ENCODE data around the gene UPP2. TPM values are rescaled to one million over a fixed set of nuclear protein-coding genes. Genes with fewer than 3 reads are reported as not detected.

Gene UPP2
- total and polyA plus RNA-seq, 5 donors from 2014 or later, result not detected

DNA sequence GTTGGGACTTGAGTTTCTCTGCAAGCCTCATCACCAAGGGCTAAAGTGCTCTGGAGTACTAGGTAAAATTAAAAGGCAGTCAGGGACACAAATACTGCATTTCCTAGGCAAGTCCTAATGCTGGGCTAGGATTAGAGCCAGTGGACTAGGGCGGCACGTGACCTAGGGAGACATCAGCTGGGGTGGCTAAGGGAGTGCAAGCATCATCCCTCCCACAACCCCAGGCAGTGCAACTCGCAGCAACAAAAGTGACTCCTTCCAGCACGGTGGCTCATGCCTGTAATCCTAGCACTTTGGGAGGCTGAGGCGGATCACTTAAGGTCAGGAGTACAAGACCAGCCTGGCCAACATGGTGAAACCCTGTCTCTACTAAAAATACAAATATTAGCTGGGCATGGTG is 30.7 kb upstream of the UPP2 start:
- H3K36me3 ChIP-seq (ENCODE audit: control insufficient read depth, insufficient read depth, low read length), result no peaks in the 10 kb centered on the region
- H3K4me1 ChIP-seq (ENCODE audit: control insufficient read depth, insufficient read depth, low read length, poor library complexity, severe bottlenecking), result no peaks in the 10 kb centered on the region
- no peaks in the 10 kb centered on the region for H3K9me3 ChIP-seq (ENCODE audit: control insufficient read depth in 2 of 2, low read length in 2 of 2)
- no peak overlapping the region for H3K27ac ChIP-seq (ENCODE audit: insufficient read depth, low read length, poor library complexity, severe bottlenecking)
- Mint-ChIP-seq H3K4me3 (no peak overlapping the region), H3K4me1 (no peaks in the 10 kb centered on the region), H3K27ac (no peak overlapping the region), H3K36me3 (no peaks in the 10 kb centered on the region), H3K9me3 (peaks cover 0 to 5% (median 0%) of the 10 kb centered on the region in 7 donors), H3K27me3 (peaks cover 27% of the 10 kb centered on the region)
- DNase-seq (no peak), ATAC-seq (ENCODE audit: low read depth in 2 of 2) (no peak)
- H3K27me3 ChIP-seq (ENCODE audit: control insufficient read depth, insufficient read depth, low read length), result no peaks in the 10 kb centered on the region
- H3K4me3 ChIP-seq (ENCODE audit: low read depth, low read length), result no peak overlapping the region

- DNase-seq (no peak), ATAC-seq (ENCODE audit: low read depth in 2 of 2) (no peak)
- no peaks in the 10 kb centered on the region for H3K9me3 ChIP-seq (ENCODE audit: control insufficient read depth in 2 of 2, low read length in 2 of 2)
- Mint-ChIP-seq H3K4me3 (no peak overlapping the region), H3K4me1 (no peaks in the 10 kb centered on the region), H3K36me3 (no peaks in the 10 kb centered on the region), H3K9me3 (peaks cover 0 to 7% (median 5%) of the 10 kb centered on the region in 7 donors), H3K27me3 (peaks cover 38% of the 10 kb centered on the region), H3K27ac (no peak overlapping the region)
- no peaks in the 10 kb centered on the region for H3K36me3 ChIP-seq (ENCODE audit: control insufficient read depth, insufficient read depth, low read length)
- no peak overlapping the region for H3K27ac ChIP-seq (ENCODE audit: insufficient read depth, low read length, poor library complexity, severe bottlenecking)
- no peaks in the 10 kb centered on the region for H3K4me1 ChIP-seq (ENCODE audit: control insufficient read depth, insufficient read depth, low read length, poor library complexity, severe bottlenecking)
- no peak overlapping the region for H3K4me3 ChIP-seq (ENCODE audit: low read depth, low read length)
- H3K27me3 ChIP-seq (ENCODE audit: control insufficient read depth, insufficient read depth, low read length), result no peaks in the 10 kb centered on the region
Observed at GRCh38 chr2:158072361-158072760, 29.3 kb upstream of the UPP2 start.

DNA sequence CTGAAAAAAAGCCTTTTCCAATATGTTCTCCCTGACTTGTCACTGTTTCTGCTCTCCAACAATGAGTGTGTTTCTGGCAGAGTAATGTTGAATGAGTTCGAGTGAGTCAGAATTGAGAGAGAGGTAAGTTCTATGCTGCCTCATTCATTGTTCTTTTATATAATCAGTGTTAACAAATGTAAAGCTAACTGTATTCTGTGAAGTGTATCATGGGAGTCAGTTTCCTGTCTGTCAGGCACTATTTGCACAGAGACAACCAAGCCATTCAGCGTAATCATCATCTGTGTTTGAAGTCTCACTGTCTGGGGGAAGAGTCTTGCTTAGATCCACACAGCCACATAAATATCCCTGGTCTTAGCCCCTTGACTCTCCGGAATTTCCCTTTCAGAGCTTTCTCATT is 22.0 kb upstream of the UPP2 start:
- H3K27ac Mint-ChIP-seq, result no peak overlapping the region

GRCh38 chr2:158088093-158088492 is 13.6 kb upstream of the UPP2 start:
- Mint-ChIP-seq H3K4me1 (no peaks in the 10 kb centered on the region), H3K4me3 (no peak overlapping the region), H3K27me3 (peaks cover 14% of the 10 kb centered on the region), H3K9me3 (peaks cover 0 to 21% (median 3%) of the 10 kb centered on the region in 7 donors), H3K36me3 (no peaks in the 10 kb centered on the region), H3K27ac (no peak overlapping the region)
- Histone ChIP-seq H3K36me3 (ENCODE audit: control insufficient read depth, insufficient read depth, low read length) (no peaks in the 10 kb centered on the region), H3K9me3 (ENCODE audit: control insufficient read depth in 2 of 2, low read length in 2 of 2) (peaks cover 4 to 5% of the 10 kb centered on the region in 2 experiments), H3K27me3 (ENCODE audit: control insufficient read depth, insufficient read depth, low read length) (no peaks in the 10 kb centered on the region), H3K4me1 (ENCODE audit: control insufficient read depth, insufficient read depth, low read length, poor library complexity, severe bottlenecking) (no peaks in the 10 kb centered on the region), H3K4me3 (ENCODE audit: low read depth, low read length) (no peak overlapping the region), H3K27ac (ENCODE audit: insufficient read depth, low read length, poor library complexity, severe bottlenecking) (no peak overlapping the region)
- no peak for DNase-seq
- no peak for ATAC-seq (ENCODE audit: low read depth in 2 of 2)

More for the DNA sequence above, 22.0 kb upstream of the UPP2 start:
- no peaks in the 10 kb centered on the region for H3K4me1 Mint-ChIP-seq
- Histone ChIP-seq H3K27me3 (ENCODE audit: control insufficient read depth, insufficient read depth, low read length) (peaks cover 3% of the 10 kb centered on the region), H3K27ac (ENCODE audit: insufficient read depth, low read length, poor library complexity, severe bottlenecking) (no peak overlapping the region), H3K9me3 (ENCODE audit: control insufficient read depth in 2 of 2, low read length in 2 of 2) (no peaks in the 10 kb centered on the region), H3K36me3 (ENCODE audit: control insufficient read depth, insufficient read depth, low read length) (no peaks in the 10 kb centered on the region), H3K4me3 (ENCODE audit: low read depth, low read length) (no peak overlapping the region), H3K4me1 (ENCODE audit: control insufficient read depth, insufficient read depth, low read length, poor library complexity, severe bottlenecking) (no peaks in the 10 kb centered on the region)
- H3K4me3 Mint-ChIP-seq, result no peak overlapping the region
- H3K27me3 Mint-ChIP-seq, result peaks cover 14% of the 10 kb centered on the region
- no peak for ATAC-seq (ENCODE audit: low read depth in 2 of 2)
- peaks cover 0 to 17% (median 6%) of the 10 kb centered on the region in 7 donors for H3K9me3 Mint-ChIP-seq
- no peaks in the 10 kb centered on the region for H3K36me3 Mint-ChIP-seq
- DNase-seq, result no peak

DNA sequence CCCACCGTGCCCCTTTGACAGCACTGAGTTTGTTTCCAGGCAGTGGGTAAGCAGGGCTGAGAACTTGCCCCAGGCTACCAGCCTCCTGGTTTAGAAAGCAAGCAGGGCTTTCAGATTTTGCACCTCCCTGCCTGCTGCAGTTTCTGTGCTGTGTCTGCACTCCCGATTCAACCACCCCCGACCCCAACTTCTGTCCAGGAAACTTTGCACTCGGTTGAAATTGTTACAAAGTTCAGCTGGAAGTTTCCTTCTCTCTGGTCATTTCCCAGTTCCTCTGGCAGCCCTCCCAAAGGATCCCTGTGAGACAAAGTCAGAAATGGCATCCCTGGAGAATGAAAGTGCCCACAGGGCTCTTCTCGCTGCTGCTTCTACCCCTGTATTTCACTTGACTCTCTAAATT is 12.4 kb upstream of the UPP2 start:
- Mint-ChIP-seq H3K4me1 (no peaks in the 10 kb centered on the region), H3K9me3 (peaks cover 0 to 21% (median 3%) of the 10 kb centered on the region in 7 donors), H3K27ac (no peak overlapping the region), H3K27me3 (peaks cover 16% of the 10 kb centered on the region), H3K36me3 (no peaks in the 10 kb centered on the region), H3K4me3 (no peak overlapping the region)
- Histone ChIP-seq H3K4me1 (ENCODE audit: control insufficient read depth, insufficient read depth, low read length, poor library complexity, severe bottlenecking) (no peaks in the 10 kb centered on the region), H3K9me3 (ENCODE audit: control insufficient read depth in 2 of 2, low read length in 2 of 2) (peaks cover 4 to 5% of the 10 kb centered on the region in 2 experiments), H3K4me3 (ENCODE audit: low read depth, low read length) (no peak overlapping the region), H3K27ac (ENCODE audit: insufficient read depth, low read length, poor library complexity, severe bottlenecking) (no peak overlapping the region), H3K36me3 (ENCODE audit: control insufficient read depth, insufficient read depth, low read length) (no peaks in the 10 kb centered on the region), H3K27me3 (ENCODE audit: control insufficient read depth, insufficient read depth, low read length) (no peaks in the 10 kb centered on the region)
- ATAC-seq (ENCODE audit: low read depth in 2 of 2), result no peak
- no peak for DNase-seq

DNA sequence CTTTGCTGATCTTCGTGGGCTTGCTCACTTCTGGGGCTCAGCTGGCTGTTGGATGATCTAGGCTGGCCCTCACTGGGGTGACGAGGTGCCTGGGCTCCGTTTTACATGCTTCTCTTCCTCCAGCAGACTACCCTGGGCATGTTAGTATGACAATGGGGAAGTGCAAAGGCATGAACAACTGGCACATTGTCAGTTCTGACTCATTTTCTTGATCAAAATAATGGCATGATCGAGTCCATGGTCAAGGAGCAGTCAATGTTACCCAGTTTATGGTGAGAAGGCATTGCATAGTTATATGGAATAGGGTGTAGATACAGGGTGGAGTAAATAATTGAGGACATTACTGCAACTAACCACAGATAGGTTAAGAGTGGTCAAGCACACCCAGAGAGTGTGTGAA is 10.0 kb upstream of the UPP2 start:
- H3K9me3 ChIP-seq (ENCODE audit: control insufficient read depth in 2 of 2, low read length in 2 of 2), result peaks cover 4 to 5% of the 10 kb centered on the region in 2 experiments
- no peak overlapping the region for H3K27ac ChIP-seq (ENCODE audit: insufficient read depth, low read length, poor library complexity, severe bottlenecking)
- H3K27me3 ChIP-seq (ENCODE audit: control insufficient read depth, insufficient read depth, low read length), result no peaks in the 10 kb centered on the region
- H3K27me3 Mint-ChIP-seq, result peaks cover 16% of the 10 kb centered on the region
- ATAC-seq (ENCODE audit: low read depth in 2 of 2) (no peak), DNase-seq (no peak)
- H3K4me1 ChIP-seq (ENCODE audit: control insufficient read depth, insufficient read depth, low read length, poor library complexity, severe bottlenecking), result no peaks in the 10 kb centered on the region
- no peak overlapping the region for H3K27ac Mint-ChIP-seq
- H3K36me3 Mint-ChIP-seq, result no peaks in the 10 kb centered on the region
- peaks cover 0 to 18% (median 2%) of the 10 kb centered on the region in 7 donors for H3K9me3 Mint-ChIP-seq
- H3K36me3 ChIP-seq (ENCODE audit: control insufficient read depth, insufficient read depth, low read length), result no peaks in the 10 kb centered on the region
- no peak overlapping the region for H3K4me3 ChIP-seq (ENCODE audit: low read depth, low read length)
- no peak overlapping the region for H3K4me3 Mint-ChIP-seq
- no peaks in the 10 kb centered on the region for H3K4me1 Mint-ChIP-seq

- Histone ChIP-seq H3K9me3 (ENCODE audit: control insufficient read depth in 2 of 2, low read length in 2 of 2) (no peaks in the 10 kb centered on the region), H3K27me3 (ENCODE audit: control insufficient read depth, insufficient read depth, low read length) (no peaks in the 10 kb centered on the region), H3K27ac (ENCODE audit: insufficient read depth, low read length, poor library complexity, severe bottlenecking) (no peak overlapping the region), H3K4me3 (ENCODE audit: low read depth, low read length) (no peak overlapping the region), H3K36me3 (ENCODE audit: control insufficient read depth, insufficient read depth, low read length) (no peaks in the 10 kb centered on the region), H3K4me1 (ENCODE audit: control insufficient read depth, insufficient read depth, low read length, poor library complexity, severe bottlenecking) (no peaks in the 10 kb centered on the region)
- Mint-ChIP-seq H3K9me3 (peaks cover 0 to 2% (median 0%) of the 10 kb centered on the region in 7 donors), H3K27ac (no peak overlapping the region), H3K27me3 (peaks cover 11% of the 10 kb centered on the region), H3K4me1 (no peaks in the 10 kb centered on the region), H3K36me3 (no peaks in the 10 kb centered on the region), H3K4me3 (no peak overlapping the region)
- DNase-seq (no peak), ATAC-seq (ENCODE audit: low read depth in 2 of 2) (no peak)
Observed at GRCh38 chr2:158094487-158095092, 7.1 kb upstream of the UPP2 start.

DNA sequence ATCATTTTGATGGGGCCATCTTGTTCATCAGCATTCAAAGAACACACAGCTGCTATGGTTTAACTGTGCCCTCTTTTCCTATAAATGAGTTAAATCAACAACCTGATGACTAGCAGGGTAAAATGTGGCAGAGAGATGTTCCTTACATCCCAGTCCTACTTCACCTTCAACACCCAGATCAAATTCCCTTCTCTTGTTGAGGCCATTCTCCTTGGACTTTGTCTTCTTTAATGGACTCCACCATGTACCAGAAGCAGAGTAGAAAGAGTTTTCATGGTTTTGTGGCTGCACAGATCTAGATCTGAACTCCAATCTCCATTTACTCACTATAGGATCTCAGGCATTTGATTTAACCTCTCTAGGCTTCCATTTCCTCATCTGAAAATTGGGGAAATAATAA is 6.4 kb upstream of the UPP2 start:
- Mint-ChIP-seq H3K4me3 (no peak overlapping the region), H3K27ac (no peak overlapping the region)

More for the DNA sequence above, 6.4 kb upstream of the UPP2 start:
- no peak overlapping the region for H3K27ac ChIP-seq (ENCODE audit: insufficient read depth, low read length, poor library complexity, severe bottlenecking)
- no peaks in the 10 kb centered on the region for H3K27me3 ChIP-seq (ENCODE audit: control insufficient read depth, insufficient read depth, low read length)
- no peaks in the 10 kb centered on the region for H3K9me3 ChIP-seq (ENCODE audit: control insufficient read depth in 2 of 2, low read length in 2 of 2)
- no peak overlapping the region for H3K4me3 ChIP-seq (ENCODE audit: low read depth, low read length)
- Mint-ChIP-seq H3K4me1 (no peaks in the 10 kb centered on the region), H3K27me3 (peaks cover 11% of the 10 kb centered on the region), H3K36me3 (no peaks in the 10 kb centered on the region), H3K9me3 (no peaks in the 10 kb centered on the region)
- no peak for ATAC-seq (ENCODE audit: low read depth in 2 of 2)
- no peaks in the 10 kb centered on the region for H3K4me1 ChIP-seq (ENCODE audit: control insufficient read depth, insufficient read depth, low read length, poor library complexity, severe bottlenecking)
- DNase-seq, result no peak
- H3K36me3 ChIP-seq (ENCODE audit: control insufficient read depth, insufficient read depth, low read length), result no peaks in the 10 kb centered on the region

Data from CD4-positive, CD25-positive, alpha-beta regulatory T cell (primary cell).